Measurements from ENCODE around the gene NCAPD3. TPM values are rescaled to one million over a fixed set of nuclear protein-coding genes. Genes with fewer than 3 reads are reported as not detected.

NCAPD3 gene
- total and polyA plus RNA-seq, 2 of the 13 experiments (the other 11 are each of a cell fraction or from before 2014, with no cell fraction given), result 20.7 to 25.6 TPM

GRCh38 chr11:134272381-134273316 is 48.9 kb upstream of the NCAPD3 start (continued):
- TF ChIP-seq ZBTB20 (CRISPR knock-in tag; IDR thresholded peaks at IDR 0.05; ENCODE audit: borderline replicate concordance, low read depth) (peak; percentile 48; the same call in 1 of the 2 replicates), NCOA2 (CRISPR knock-in tag; IDR thresholded peaks at IDR 0.05) (peak; percentile 36; the same call in 1 of the 2 replicates), ZSCAN31 (CRISPR knock-in tag; IDR thresholded peaks at IDR 0.05; ENCODE audit: low read depth) (no peak), CENPBD1 (CRISPR knock-in tag; IDR thresholded peaks at IDR 0.05; ENCODE audit: borderline replicate concordance, low read depth) (no peak), KDM6A (CRISPR knock-in tag; IDR thresholded peaks at IDR 0.05; ENCODE audit: low read depth) (0 out of 2 replicates have a peak, but pooled peaks have one; percentile 40), PAXIP1 (CRISPR knock-in tag; conservative IDR thresholded peaks at IDR 0.05) (peak; percentile 71), ZNF567 (CRISPR knock-in tag; IDR thresholded peaks at IDR 0.05; ENCODE audit: borderline replicate concordance) (no peak), XBP1 (CRISPR knock-in tag; IDR thresholded peaks at IDR 0.05) (no peak), SIX1 (CRISPR knock-in tag; IDR thresholded peaks at IDR 0.05; ENCODE audit: borderline replicate concordance) (peak; percentile 45; the same call in 1 of the 2 replicates), KMT2B (CRISPR knock-in tag; IDR thresholded peaks at IDR 0.05) (no peak), HHEX (CRISPR knock-in tag; IDR thresholded peaks at IDR 0.05) (peak; percentile 75; the same call in 1 of the 2 replicates), ETV5 (CRISPR knock-in tag; IDR thresholded peaks at IDR 0.05; ENCODE audit: borderline replicate concordance) (0 out of 2 replicates have a peak, but pooled peaks have one; percentile 8), ZNF569 (CRISPR knock-in tag; IDR thresholded peaks at IDR 0.05; ENCODE audit: borderline replicate concordance) (no peak), FOSL2 (CRISPR knock-in tag; IDR thresholded peaks at IDR 0.05) (peak; percentile 55), CC2D1A (CRISPR knock-in tag; IDR thresholded peaks at IDR 0.05) (no peak), ZNF264 (CRISPR knock-in tag; IDR thresholded peaks at IDR 0.05) (0 out of 2 replicates have a peak, but pooled peaks have one; percentile 24), ELF4 (CRISPR knock-in tag; IDR thresholded peaks at IDR 0.05; ENCODE audit: borderline replicate concordance) (no peak), TRIM24 (CRISPR knock-in tag; IDR thresholded peaks at IDR 0.05) (0 out of 2 replicates have a peak, but pooled peaks have one; percentile 21), KLF9 (CRISPR knock-in tag; IDR thresholded peaks at IDR 0.05; ENCODE audit: low read depth) (no peak), ZNF331 (CRISPR knock-in tag; IDR thresholded peaks at IDR 0.05) (peak; percentile 95), ZSCAN29 (CRISPR knock-in tag; conservative IDR thresholded peaks at IDR 0.05) (peak; percentile 58; the same call in 1 of the 2 replicates), ZNF207 (IDR thresholded peaks at IDR 0.05; ENCODE audit: borderline replicate concordance) (no peak), ZBTB21 (CRISPR knock-in tag; IDR thresholded peaks at IDR 0.05) (peak; percentile 83)
